Heart right ventricle (tissue), 16 donors: ENCODE data around the gene BNIP5. TPM values are rescaled to one million over a fixed set of nuclear protein-coding genes. Genes with fewer than 3 reads are reported as not detected.

Experiments used
- ATAC-seq, 8 donors: fragments of 200-7000 bp; cut with Tn5 transposase; one replicate each; pipeline ENCODE4 v1.9.1; 2020; ENCODE audit warnings: mild to moderate bottlenecking in 8 of 8, moderate library complexity in 8 of 8, moderate number of reproducible peaks in 1 of 8
- DNase-seq, 2 donors: peaks; one replicate each; pipeline ENCODE4 v3.0.0-alpha.2; 2020
- H3K27ac ChIP-seq, 10 donors: fragments of 200-600 bp; sonication (generic) in 2 of 10; one replicate each; pipeline versions ENCODE4 v1.5.0 to v1.8.0; 2020 to 2022; ENCODE audit warnings: mild to moderate bottlenecking in 3 of 10
- H3K27me3 ChIP-seq, 7 donors: fragments of 200-600 bp; one replicate each; pipeline ENCODE4 v1.8.0; 2021 to 2022; ENCODE audit warnings: mild to moderate bottlenecking in 2 of 7
- H3K36me3 ChIP-seq, 9 donors: fragments of 200-600 bp; sonication (generic) in 1 of 9; one replicate each; pipeline versions ENCODE4 v1.5.0 to v1.8.0; 2020 to 2022; ENCODE audit warnings: mild to moderate bottlenecking in 2 of 9
- H3K4me1 ChIP-seq, 9 donors: fragments of 200-600 bp; sonication (generic) in 1 of 9; one replicate each; pipeline versions ENCODE4 v1.5.0 to v1.8.0; 2020 to 2022; ENCODE audit warnings: mild to moderate bottlenecking in 4 of 9
- H3K4me3 ChIP-seq, 10 donors: fragments of 200-600 bp; sonication (generic) in 2 of 10; one replicate each; pipeline versions ENCODE4 v1.5.0 to v1.8.0; 2020 to 2022; ENCODE audit warnings: mild to moderate bottlenecking in 7 of 10, moderate library complexity in 2 of 10
- H3K9me3 ChIP-seq, 11 donors: fragments of 200-600 bp in 10 of 11; sonication (generic) in 2 of 11; one replicate each; pipeline versions ENCODE4 v1.5.0 to v1.8.0; 2013 to 2022; ENCODE audit warnings: mild to moderate bottlenecking in 2 of 11, control low read depth in 1 of 11, moderate library complexity in 1 of 11
- WGBS, 2 donors: extraction: QIAGEN DNeasy Blood & Tissue Kit; methylation state at CpG; one replicate each; pipeline ENCODE4 v1.1.7; 2013; ENCODE audit warnings: inconsistent platforms in 1 of 2; 5-methylcytosine and 5-hydroxymethylcytosine counted together
- intact Hi-C, 10 donors: fragments of 100-400 bp; cut with DNase I; formaldehyde crosslinking; loops; one replicate each; pipeline versions ENCODE4 v1.11.1 to v1.14.2; 2022
- polyA plus RNA-seq, 2 donors: library from polyadenylated mRNA; stranded (reverse); fragments of 200-250 nt; gene quantifications; one replicate each; pipeline ENCODE4 v1.2.3, GENCODE V29; 2013
- total RNA-seq, 10 donors: library from RNA; stranded (reverse); fragmentation: NEBNext Ultra II Directional in 3 of 10; extraction: Animal tissue kit (Norgen Biotek cat#: 25700) in 3 of 10; gene quantifications; one replicate each; pipeline versions ENCODE4 v1.2.1 to v1.2.4, GENCODE V29; 2021 to 2023
- TF ChIP-seq, protein P1 (sequence below), 9 donors: fragments of 200-600 bp; sonication (generic) in 2 of 9; IDR thresholded peaks; one replicate each; pipeline versions ENCODE4 v1.5.0 to v1.8.0; 2021 to 2022; ENCODE audit warnings: antibody characterized with exemption in 9 of 9, mild to moderate bottlenecking in 5 of 9, moderate library complexity in 1 of 9
- donor health status: Arrhythmogenic right ventricular cardiomyopathy.
- donor health status: ischemic (EF 13 %, LVEDD 7.1; RV severe dilation, severe dysfunction).
- donor health status: healthy with polysubstance abuse.
- donor health status: DM: no; HTN: yes; CAD: no.
- donor health status: DM: no; HTN: no; CAD: no.
- donor health status: ischemic (EF 25% LVEDD 6.9; RV normal size, moderate dysfunction).
- donor health status: ischemic (EF 25% LVEDD 5.7; RV mildly dilated, moderate dysfunction).
- donor health status: healthy.
- donor health status: DM: yes; HTN: yes; CAD: no.
- donor health status: Ischemic cardiomyopathy.
- donor health status: ischemic (EF 35%, LVEDD 5.7; RV mildly dilated, moderate dysfunction).
- donor health status: nonischemic (EF 11% LVEDD 7.7; RV severe dilation, severe dysfunction).
- donor health status: DM: yes; HTN: yes; CAD: no.
- donor health status: PGD.
- donor health status: ischemic (EF 29% LVEDD 5.4; RV normal size, mild dysfunction).
- donor health status: nonischemic (EF 23%, LVEDD 6.1; RV moderate dilation, normal function).

BNIP5 gene
- total and polyA plus RNA-seq, 12 donors = not detected

DNA sequence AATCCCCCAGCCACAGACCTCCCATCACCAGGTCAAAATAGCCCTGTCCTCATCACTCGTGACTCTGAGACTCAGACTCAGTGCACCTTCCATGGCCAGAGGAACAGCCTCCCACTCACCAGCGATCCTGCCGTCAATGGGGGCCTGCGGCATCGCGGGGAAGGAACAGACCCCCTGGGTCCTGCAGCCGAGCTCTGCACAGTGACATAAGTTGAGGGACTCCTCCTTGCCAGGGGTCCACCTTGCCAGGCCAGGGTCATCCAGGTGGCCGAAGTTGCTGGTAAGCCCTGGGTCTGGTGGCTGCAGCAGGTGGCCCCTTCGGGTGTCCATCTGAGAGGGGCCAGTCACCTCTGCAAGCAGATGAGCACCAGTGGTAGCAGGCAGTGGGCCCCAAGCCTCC lies 34.5 kb upstream of the BNIP5 start:
- Histone ChIP-seq H3K27ac (no peak overlapping the region), H3K27me3 (peaks cover 0 to 12% (median 0%) of the 10 kb centered on the region in 7 donors), H3K4me3 (no peak overlapping the region), H3K4me1 (peaks cover 0 to 8% (median 0%) of the 10 kb centered on the region in 9 donors), H3K9me3 (no peaks in the 10 kb centered on the region), H3K36me3 (peaks cover 0 to 39% (median 0%) of the 10 kb centered on the region in 9 donors)
- WGBS, 2 donors = 88 to 94% methylated on average over 9 of the region's 9 CpGs
- intact Hi-C loops = no loop called here
- TF ChIP-seq, protein P1, sequence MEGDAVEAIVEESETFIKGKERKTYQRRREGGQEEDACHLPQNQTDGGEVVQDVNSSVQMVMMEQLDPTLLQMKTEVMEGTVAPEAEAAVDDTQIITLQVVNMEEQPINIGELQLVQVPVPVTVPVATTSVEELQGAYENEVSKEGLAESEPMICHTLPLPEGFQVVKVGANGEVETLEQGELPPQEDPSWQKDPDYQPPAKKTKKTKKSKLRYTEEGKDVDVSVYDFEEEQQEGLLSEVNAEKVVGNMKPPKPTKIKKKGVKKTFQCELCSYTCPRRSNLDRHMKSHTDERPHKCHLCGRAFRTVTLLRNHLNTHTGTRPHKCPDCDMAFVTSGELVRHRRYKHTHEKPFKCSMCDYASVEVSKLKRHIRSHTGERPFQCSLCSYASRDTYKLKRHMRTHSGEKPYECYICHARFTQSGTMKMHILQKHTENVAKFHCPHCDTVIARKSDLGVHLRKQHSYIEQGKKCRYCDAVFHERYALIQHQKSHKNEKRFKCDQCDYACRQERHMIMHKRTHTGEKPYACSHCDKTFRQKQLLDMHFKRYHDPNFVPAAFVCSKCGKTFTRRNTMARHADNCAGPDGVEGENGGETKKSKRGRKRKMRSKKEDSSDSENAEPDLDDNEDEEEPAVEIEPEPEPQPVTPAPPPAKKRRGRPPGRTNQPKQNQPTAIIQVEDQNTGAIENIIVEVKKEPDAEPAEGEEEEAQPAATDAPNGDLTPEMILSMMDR (IDR thresholded peaks at IDR 0.05) = no peak
- no peak for DNase-seq
- no peak for ATAC-seq

DNA sequence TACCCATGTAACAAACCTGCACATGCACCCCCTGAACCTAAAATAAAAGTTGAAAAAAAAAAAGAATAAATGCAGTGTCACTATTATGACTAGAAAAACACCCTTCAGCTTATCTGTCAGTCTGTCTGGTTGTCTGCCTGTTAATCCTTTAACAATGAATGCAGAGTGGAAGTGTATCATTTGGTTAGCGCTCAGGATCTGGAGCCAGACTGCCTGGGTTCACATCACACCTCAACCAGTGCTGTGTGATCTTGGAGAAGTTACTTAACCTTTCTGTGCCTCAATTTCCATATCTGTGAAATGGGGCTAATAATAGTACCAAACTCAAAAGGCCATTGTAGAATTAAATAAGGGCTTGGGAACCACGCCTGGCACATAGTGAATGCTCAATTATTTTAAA lies 34.0 kb upstream of the BNIP5 start:
- peaks cover 0 to 35% (median 0%) of the 10 kb centered on the region in 9 donors for H3K36me3 ChIP-seq
- no peaks in the 10 kb centered on the region for H3K9me3 ChIP-seq
- no peak overlapping the region for H3K4me3 ChIP-seq
- 98% methylated on average over 2 of the region's 2 CpGs for WGBS, 2 donors
- intact Hi-C loops = no loop called here
- TF ChIP-seq, protein P1 (IDR thresholded peaks at IDR 0.05) = no peak
- peaks cover 0 to 8% (median 0%) of the 10 kb centered on the region in 9 donors for H3K4me1 ChIP-seq
- no peak for DNase-seq
- no peak for ATAC-seq
- peaks cover 0 to 12% (median 0%) of the 10 kb centered on the region in 7 donors for H3K27me3 ChIP-seq
- H3K27ac ChIP-seq = no peak overlapping the region

DNA sequence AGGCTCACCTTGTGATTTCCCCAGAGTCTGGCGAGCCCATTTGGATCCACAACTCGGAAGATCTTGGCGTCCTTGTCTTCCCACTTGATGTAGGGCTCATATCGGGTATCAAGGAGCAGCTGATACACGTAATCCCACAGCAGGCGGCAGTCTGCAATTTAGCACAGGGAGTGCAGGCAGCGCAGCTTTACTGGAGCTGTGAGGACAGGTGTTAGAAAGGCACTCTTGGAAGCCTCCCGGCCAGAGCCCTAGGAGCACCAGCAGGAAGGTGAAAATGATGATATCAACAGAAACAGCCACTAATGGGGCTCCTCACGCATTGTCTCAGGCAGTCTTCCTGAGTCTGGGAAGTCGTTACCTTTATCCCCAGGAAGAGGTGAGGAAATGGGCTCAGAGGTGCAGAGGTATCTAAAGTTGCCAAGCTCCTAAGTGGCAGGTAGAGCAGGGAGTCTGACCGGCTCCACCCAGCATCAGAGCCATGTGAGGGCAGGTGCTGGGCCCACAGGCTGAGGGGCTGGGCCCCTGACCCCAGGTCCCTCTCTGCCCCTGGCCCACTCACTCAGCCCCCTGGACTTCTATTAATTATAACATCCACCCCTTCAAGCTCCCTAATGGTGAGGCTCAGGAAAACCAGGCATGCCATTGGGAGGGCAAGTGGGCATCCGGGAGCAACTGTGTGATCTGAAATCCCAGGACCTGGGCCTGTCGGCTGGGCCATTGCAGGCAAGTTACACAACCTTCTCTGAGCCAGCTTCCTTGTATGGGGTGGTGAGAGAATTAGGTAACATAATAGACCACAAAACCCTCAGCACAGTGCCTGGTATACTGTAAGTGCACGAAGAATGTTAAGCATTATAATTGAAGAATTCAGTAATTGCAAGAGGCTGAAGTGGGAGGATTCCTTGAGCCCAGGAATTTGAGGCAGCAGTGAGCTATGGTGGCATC lies 32.5 kb upstream of the BNIP5 start:
- Histone ChIP-seq H3K9me3 (no peaks in the 10 kb centered on the region), H3K4me3 (no peak overlapping the region), H3K27ac (no peak overlapping the region), H3K4me1 (peaks cover 0 to 15% (median 0%) of the 10 kb centered on the region in 9 donors), H3K27me3 (peaks cover 0 to 16% (median 0%) of the 10 kb centered on the region in 7 donors), H3K36me3 (peaks cover 0 to 33% (median 0%) of the 10 kb centered on the region in 9 donors)
- ATAC-seq (no peak), DNase-seq (no peak)
- intact Hi-C loops = loop anchor here in 4 of 10 donors (10.0 kb wide), 2 partner anchors 244 to 344 kb away; partner anchors contain the start of genes MAPK14 (in 2 of the 4) and SLC26A8 (in 2 of the 4)
- 90% methylated on average over 14 of the region's 14 CpGs for WGBS, 2 donors
- TF ChIP-seq, protein P1 (IDR thresholded peaks at IDR 0.05) = no peak

DNA sequence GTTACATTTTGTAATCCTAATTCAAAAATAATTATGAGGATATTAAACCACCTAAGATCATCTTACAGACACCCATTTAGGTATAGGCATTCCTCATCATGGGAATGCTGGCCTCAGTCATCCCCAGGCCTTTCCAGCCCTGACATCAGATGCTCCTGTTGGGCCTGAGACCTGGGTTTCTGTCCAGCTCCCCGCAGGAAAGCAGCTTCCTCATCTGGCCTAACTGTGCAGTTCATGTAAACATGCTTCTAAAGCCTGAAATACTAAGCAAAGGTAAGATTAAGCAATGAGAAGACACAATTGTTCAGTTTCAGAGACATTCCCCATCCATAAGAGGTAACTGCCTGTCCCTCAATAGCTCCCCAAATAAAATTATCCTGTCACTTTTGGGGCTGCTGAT lies 31.7 kb upstream of the BNIP5 start:
- TF ChIP-seq, protein P1 (IDR thresholded peaks at IDR 0.05) = no peak
- 82 to 84% methylated on average over 1 of the region's 1 CpG for WGBS, 2 donors
- no peaks in the 10 kb centered on the region for H3K9me3 ChIP-seq
- H3K27me3 ChIP-seq = peaks cover 0 to 16% (median 0%) of the 10 kb centered on the region in 7 donors
- peaks cover 0 to 15% (median 0%) of the 10 kb centered on the region in 9 donors for H3K4me1 ChIP-seq
- H3K36me3 ChIP-seq = peaks cover 0 to 33% (median 0%) of the 10 kb centered on the region in 9 donors
- no peak overlapping the region for H3K27ac ChIP-seq
- ATAC-seq = no peak
- DNase-seq = no peak
- intact Hi-C loops = loop anchor here in 4 of 10 donors (10.0 kb wide), 2 partner anchors 244 to 344 kb away; partner anchors contain the start of genes MAPK14 (in 2 of the 4) and SLC26A8 (in 2 of the 4)
- H3K4me3 ChIP-seq = no peak overlapping the region
